Erythroblast (primary cell): Measurements from ENCODE around the gene PGC.

Experiments
- GATA1 ChIP-seq: IDR thresholded peaks from 2 replicates; pipeline ENCODE4 v1.6.1; 2011; ENCODE audit warnings: low read depth, mild to moderate bottlenecking, control low read depth, low read length, moderate library complexity
- POLR2A ChIP-seq: IDR thresholded peaks from 2 replicates; pipeline ENCODE4 v1.6.1; 2011; ENCODE audit warnings: mild to moderate bottlenecking, low read length

DNA sequence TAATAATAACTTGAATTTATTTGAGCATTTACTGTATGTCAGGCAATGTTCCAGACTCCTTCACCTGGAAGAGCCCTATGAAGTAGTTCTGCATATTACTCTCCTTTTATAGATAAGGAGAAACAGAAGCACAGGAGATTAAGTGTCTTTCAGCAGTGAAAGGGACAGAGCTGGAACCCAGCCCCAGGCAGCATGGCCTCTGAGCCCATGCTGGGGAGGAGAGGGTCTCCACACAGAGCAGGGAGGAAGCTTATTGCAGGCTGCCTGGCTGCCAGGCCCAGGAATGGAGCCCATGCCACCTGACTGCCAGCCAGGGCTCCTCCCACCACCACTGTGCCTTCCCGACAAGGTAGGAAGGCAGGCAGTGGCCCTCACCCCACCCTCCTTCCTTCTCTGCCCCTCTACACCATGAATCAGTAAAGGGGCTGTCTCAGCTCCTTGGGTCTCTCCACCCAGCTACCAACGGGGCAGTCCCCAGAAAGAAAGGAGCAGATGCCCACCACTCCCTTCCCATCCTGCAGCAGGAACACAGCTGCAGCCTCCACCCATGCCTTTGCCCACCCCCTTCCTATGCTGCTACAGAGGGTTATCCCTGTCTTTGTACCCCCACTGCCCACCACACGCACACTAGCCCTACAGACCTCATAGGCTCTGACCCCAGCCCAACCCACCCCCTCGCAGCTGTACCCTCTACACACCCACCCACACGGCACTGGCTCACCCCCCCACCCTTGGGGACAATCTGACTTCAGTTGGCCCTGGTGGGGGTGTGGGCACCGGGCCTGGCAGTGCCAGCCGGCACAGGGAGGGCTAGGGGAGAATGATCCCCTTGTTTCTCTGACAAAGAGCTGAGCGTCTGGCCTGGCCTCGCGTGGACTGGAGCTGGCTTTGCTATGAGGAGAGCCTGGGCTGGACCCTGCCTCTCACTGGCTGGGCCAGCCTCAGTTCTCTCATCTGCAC, 53.6 kb downstream of the PGC start:
- TF ChIP-seq POLR2A, result no peak
- no peak for TF ChIP-seq GATA1
